Motor neuron (in vitro differentiated cells): ENCODE results near the gene CYP19A1. TPM values are rescaled to one million over a fixed set of nuclear protein-coding genes. Genes with fewer than 3 reads are reported as not detected.
"Not testable (repeated sequence)": the region's sequence is repeated elsewhere in the genome, so short reads cannot be mapped to it uniquely, and the experiment has no call there.

ENCODE experiments used
- ATAC-seq, 8 experiments: fragments of 200-7000 bp; cut with Tn5 transposase; replicated peaks in 6 of 8; 2 replicates each; pipeline ENCODE4 v1.8.0; 2021; ENCODE audit warnings: mild to moderate bottlenecking in 8 of 8, moderate library complexity in 8 of 8
- H3K27ac ChIP-seq, 2 donors: fragments of 250-450 bp; sonication (Bioruptor Pico); 2 replicates each; pipeline ENCODE4 v1.9.0; 2021; ENCODE audit warnings: antibody characterized with exemption in 2 of 2, mild to moderate bottlenecking in 2 of 2, moderate library complexity in 1 of 2
- H3K4me1 ChIP-seq, 2 donors: fragments of 250-450 bp; sonication (Bioruptor Pico); replicated peaks in 1 of 2; 2 replicates each; pipeline ENCODE4 v1.6.1; 2021; ENCODE audit warnings: antibody characterized with exemption in 2 of 2, mild to moderate bottlenecking in 2 of 2, moderate library complexity in 1 of 2
- H3K4me3 ChIP-seq, 5 donors: fragments of 250-450 bp; sonication (Bioruptor Pico); 2 replicates each; pipeline ENCODE4 v1.9.0; 2021; ENCODE audit warnings: antibody characterized with exemption in 5 of 5, mild to moderate bottlenecking in 5 of 5, moderate library complexity in 4 of 5
- WGBS, 10 experiments: fragments of 450-650 bp; shearing (Covaris generic); methylation state at CpG; one replicate each; pipeline ENCODE4 v1.0.0; 2022; 5-methylcytosine and 5-hydroxymethylcytosine counted together
- in situ Hi-C, 9 experiments: fragments of 400-800 bp; cut with MboI; loops; one replicate each; pipeline ENCODE4 v1.15.0; 2021; ENCODE audit warnings: low sequenced_read_pairs in 9 of 9, low pct_unique_long_range_greater_than_20kb in 2 of 9; ENCODE audit not compliant: unreplicated experiment in 9 of 9
- total RNA-seq, 8 experiments: library from RNA; unstranded; fragments of 300-600 nt; gene quantifications; 2 replicates each; pipeline versions ENCODE4 v1.2.3 to v1.2.4, GENCODE V29; 2022

Gene CYP19A1
- total RNA-seq, 8 experiments from 2014 or later: 0.56 to 8.2 (median 1.7) TPM

DNA sequence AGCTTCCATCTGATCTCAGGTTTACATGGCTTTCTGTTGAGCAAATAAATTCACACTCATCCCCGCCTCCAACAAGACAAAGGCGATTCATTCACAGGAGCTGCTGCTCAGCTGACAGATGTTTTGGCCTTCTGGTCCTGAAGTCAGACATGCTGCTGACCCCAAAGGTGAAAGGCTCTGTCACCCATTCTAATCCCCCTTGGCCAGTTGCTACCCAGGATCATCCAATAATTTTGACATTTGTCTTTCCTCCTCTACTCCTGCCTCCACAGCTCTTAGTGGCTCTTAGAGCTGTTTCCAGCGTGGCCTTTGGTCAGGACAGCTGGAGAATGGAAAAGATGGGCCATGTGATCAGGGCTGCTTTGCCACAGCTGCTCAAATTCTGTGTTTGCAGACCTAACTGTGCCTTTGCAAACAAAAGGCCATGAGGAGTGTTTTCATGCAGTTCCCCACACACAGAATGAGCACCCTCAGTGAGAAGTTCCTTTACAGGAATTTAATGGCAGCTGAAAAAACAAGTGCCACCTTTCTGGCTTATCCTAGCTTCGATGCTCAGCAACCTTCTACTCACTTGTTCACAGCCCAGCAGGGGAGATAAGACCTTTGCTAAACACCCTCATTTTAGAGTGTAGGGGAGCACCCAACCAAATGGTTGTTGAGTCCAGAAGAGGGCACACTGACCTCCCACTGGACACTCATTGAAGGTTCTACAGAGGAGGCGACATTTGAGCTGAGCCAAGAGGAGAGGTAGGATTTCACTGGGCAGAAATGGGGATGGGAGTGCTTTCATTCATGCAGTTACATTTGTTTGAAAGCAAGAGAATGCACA is 39.0 kb downstream of the CYP19A1 start:
- 33 to 83% (median 60%) methylated on average over 1 to 4 of the region's 5 CpGs; no CpG with 5 or more reads in 1 of the 10 experiments for WGBS, 10 experiments
- peak in 5 of 8 experiments; percentile 32 to 71 (median 55) for ATAC-seq
- in situ Hi-C loops: loop anchor here in 1 of 9 experiments (25.0 kb wide), 1 partner anchor 213 kb away; no protein-coding TSS in a partner anchor
- Histone ChIP-seq H3K27ac (peak overlapping the region; percentile 9 to 19), H3K4me3 (no peak overlapping the region), H3K4me1 (peaks cover 9 to 16% of the 10 kb centered on the region in 2 donors)

DNA sequence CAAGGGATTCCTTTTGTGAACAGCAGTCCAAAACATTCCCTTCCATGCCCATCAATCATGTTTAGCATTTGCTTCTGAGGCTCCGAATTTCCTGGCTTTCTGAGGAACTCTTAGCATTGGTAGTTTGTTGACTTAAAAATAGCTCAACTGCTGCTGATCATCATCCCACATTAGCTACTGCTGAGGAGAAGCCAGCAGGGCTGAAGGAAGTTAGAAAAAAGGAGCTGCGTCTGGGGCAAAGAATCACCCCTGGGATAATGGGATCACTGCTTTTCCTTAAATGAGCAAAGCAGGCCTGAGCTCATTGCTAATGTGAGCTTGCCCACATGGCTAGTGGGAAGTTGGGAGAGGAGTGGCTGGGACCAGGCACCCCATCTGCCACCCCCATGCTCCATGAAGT is 39.8 kb downstream of the CYP19A1 start:
- peak overlapping the region in 1 of 2 donors; percentile 9 for H3K27ac ChIP-seq
- peaks cover 9 to 16% of the 10 kb centered on the region in 2 donors for H3K4me1 ChIP-seq
- no peak overlapping the region for H3K4me3 ChIP-seq
- in situ Hi-C loops: loop anchor here in 1 of 9 experiments (25.0 kb wide), 1 partner anchor 214 kb away; no protein-coding TSS in a partner anchor
- 0 to 100% (median 60%) methylated on average over 1 to 2 of the region's 2 CpGs; no CpG with 5 or more reads in 4 of the 10 experiments for WGBS, 10 experiments
- peak in 1 of 8 experiments; percentile 6 for ATAC-seq

DNA sequence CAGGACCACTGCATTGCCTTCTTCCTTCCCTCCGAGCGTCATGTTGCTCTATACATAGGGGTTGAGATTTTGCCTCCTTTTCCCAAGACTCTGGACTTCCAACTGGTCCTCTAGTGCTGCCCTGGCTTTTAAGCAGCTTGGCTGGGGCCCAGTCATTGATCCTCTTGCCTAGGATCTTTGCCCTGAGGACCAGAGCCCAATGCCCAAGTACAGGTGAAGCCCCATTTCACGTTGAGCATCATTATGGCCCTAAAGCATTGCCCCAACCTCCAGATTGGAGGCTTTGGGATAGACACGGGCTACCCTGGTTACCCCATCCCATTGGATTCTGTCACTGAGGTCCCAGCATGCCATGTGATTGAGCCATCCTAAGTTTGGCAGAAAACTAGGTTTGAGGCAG is 47.7 kb downstream of the CYP19A1 start:
- H3K27ac ChIP-seq: no peak overlapping the region
- H3K4me1 ChIP-seq: no peaks in the 10 kb centered on the region
- in situ Hi-C loops: loop anchor here in 1 of 9 experiments (25.0 kb wide), 1 partner anchor 222 kb away; no protein-coding TSS in a partner anchor
- no peak overlapping the region for H3K4me3 ChIP-seq
- ATAC-seq: no peak
- 0 to 100% (median 67%) methylated on average over 1 to 2 of the region's 4 CpGs; no CpG with 5 or more reads in 5 of the 10 experiments for WGBS, 10 experiments

DNA sequence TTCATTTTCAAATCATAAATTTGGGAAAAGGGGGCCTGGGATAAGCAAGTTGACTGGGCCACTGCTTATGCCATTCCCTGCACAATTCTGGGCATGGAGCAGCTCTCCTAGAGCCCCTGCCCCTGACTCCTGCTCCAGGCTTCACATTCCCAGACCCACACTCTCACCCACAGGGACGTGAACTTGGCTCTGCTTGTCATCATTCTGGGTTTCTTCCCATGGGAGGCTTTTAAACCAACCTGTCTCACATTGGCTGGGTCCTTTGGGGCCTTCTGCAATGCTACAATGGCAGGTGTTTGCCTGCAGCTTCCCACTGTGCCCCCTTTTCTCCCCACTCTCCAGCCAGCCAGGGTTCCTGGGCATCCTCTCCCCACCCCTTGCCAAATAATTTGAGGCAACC is 49.1 kb downstream of the CYP19A1 start:
- ATAC-seq: no peak
- in situ Hi-C loops: loop anchor here in 2 of 9 experiments (10.0 to 25.0 kb wide), 2 partner anchors 96 to 223 kb away; no protein-coding TSS in a partner anchor
- Histone ChIP-seq H3K4me3 (no peak overlapping the region), H3K27ac (no peak overlapping the region), H3K4me1 (no peaks in the 10 kb centered on the region)
- 0 to 100% (median 60%) methylated on average over 1 of the region's 1 CpG; no CpG with 5 or more reads in 4 of the 10 experiments for WGBS, 10 experiments

DNA sequence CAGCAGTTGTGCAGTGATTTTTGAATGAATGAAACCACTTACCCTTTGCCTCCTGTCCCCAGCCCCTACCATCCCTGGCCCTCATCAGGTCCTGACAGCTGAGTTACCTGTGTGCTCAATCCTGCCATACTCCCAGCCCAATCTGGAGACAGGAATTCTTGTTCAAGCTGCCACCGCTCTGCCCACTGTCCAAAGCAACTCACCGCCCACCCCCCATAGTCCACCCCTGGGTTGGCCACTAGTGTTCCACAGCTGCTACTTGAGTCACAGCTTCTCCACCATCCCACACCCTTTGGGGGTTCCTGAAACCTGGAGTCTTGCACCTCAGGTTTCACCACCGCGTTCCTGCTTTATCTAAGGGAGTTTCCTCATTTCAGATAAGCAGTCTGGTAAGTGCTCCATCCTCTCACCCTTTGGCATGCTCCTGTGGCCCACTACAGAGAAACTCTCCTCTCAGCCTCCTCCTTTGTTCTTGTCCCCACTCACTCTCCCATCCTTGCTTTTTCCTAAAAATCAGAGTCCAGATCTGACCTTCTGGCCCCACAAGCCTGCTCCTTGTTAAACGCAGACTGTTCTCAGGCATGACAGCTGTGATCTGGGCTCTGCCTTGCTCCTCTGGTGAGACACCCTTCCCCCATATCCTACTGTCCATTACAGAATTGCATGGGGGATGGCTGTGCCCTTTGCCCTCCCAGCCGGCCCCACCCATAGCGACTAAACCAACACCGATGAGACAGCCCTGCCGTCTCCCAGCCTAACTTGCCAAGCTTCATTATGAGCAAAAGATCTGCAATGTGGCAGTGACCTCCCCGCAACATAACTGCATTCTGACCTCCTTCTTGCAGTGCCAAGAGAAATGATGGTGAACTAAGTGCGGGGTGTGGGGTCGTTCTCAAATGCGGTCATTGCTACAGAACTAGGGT is 50.0 kb downstream of the CYP19A1 start:
- Histone ChIP-seq H3K4me1 (no peaks in the 10 kb centered on the region), H3K27ac (no peak overlapping the region), H3K4me3 (no peak overlapping the region)
- in situ Hi-C loops: loop anchor here in 2 of 9 experiments (10.0 to 25.0 kb wide), 2 partner anchors 96 to 224 kb away; no protein-coding TSS in a partner anchor
- ATAC-seq: peak in 2 of 8 experiments; percentile 23 to 47
- WGBS, 10 experiments: 49 to 100% (median 73%) methylated on average over 1 to 11 of the region's 13 CpGs; no CpG with 5 or more reads in 2 of the 10 experiments

DNA sequence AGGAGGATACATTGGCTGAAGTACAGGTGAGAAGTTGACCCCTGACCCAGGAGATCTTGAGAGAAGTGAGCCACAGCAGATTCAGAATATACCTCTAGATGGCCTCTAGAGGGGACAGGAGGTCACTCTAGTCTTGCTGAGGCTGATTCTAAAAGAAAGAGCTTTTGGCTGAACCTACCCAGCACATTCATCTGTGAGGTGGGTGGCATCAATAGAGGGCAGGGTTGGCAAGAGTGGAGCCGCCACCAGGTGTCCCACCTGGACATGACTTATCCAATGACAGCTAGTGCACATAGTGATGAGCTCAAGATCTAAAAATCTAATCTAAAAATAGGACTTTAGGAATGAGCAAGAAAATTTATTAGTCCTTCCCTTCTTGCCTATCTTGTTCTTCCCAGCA is 51.6 kb downstream of the CYP19A1 start:
- no peak overlapping the region for H3K27ac ChIP-seq
- ATAC-seq: no peak
- H3K4me1 ChIP-seq: peaks cover 0 to 4% of the 10 kb centered on the region in 2 donors
- in situ Hi-C loops: loop anchor here in 2 of 9 experiments (10.0 to 25.0 kb wide), 2 partner anchors 98 to 225 kb away; no protein-coding TSS in a partner anchor
- 100% methylated on average over 1 of the region's 1 CpG; no CpG with 5 or more reads in 7 of the 10 experiments for WGBS, 10 experiments
- no peak overlapping the region for H3K4me3 ChIP-seq

DNA sequence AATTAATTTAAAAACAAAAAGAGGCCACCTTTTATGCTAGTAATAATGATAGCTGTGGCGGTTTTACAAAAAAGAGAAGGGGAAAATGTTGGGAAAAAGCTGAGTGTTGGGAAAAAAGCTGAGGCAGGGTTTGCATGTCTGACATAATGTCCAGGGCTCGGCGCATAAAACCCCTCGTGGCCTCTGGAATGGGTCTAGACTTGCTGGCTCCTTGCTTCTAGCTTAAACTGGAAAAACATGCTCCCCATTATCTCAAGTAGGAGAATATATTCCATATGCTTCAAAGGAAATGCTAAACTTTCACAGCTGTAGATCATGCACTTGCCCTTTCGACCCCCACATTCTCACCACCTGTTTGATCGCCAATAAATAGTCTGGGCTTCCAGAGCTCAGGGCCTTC is 53.0 kb downstream of the CYP19A1 start:
- in situ Hi-C loops: loop anchor here in 2 of 9 experiments (10.0 to 25.0 kb wide), 2 partner anchors 99 to 227 kb away; no protein-coding TSS in a partner anchor
- 24 to 100% (median 82%) methylated on average over 2 to 6 of the region's 6 CpGs; no CpG with 5 or more reads in 2 of the 10 experiments for WGBS, 10 experiments
- no peak for ATAC-seq
- Histone ChIP-seq H3K27ac (no peak overlapping the region), H3K4me1 (peaks cover 0 to 4% of the 10 kb centered on the region in 2 donors), H3K4me3 (no peak overlapping the region)

DNA sequence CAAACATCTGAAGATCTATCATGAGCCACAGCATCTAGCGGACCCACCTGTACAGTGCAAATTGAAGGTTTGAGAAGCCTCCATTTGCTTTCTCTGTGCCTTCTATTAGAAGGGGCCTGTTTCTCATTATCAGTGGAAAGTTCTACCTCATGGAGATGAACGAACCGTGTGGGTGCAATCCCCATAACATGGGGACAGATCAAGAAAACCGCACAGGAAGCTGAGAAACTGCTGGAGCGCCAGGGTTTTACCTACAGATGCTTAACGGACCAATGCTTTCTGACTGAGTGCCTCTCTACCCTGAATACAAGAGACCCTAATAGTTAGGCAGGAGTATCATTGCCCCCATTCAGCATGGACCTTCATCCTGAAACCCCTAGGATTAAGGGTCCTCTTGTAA is 53.5 kb downstream of the CYP19A1 start:
- Histone ChIP-seq H3K4me3 (no peak overlapping the region), H3K4me1 (peaks cover 0 to 4% of the 10 kb centered on the region in 2 donors), H3K27ac (no peak overlapping the region)
- in situ Hi-C loops: loop anchor here in 2 of 9 experiments (10.0 to 25.0 kb wide), 2 partner anchors 100 to 227 kb away; no protein-coding TSS in a partner anchor
- no peak for ATAC-seq
- WGBS, 10 experiments: 88 to 100% (median 92%) methylated on average over 1 to 5 of the region's 6 CpGs; no CpG with 5 or more reads in 5 of the 10 experiments

DNA sequence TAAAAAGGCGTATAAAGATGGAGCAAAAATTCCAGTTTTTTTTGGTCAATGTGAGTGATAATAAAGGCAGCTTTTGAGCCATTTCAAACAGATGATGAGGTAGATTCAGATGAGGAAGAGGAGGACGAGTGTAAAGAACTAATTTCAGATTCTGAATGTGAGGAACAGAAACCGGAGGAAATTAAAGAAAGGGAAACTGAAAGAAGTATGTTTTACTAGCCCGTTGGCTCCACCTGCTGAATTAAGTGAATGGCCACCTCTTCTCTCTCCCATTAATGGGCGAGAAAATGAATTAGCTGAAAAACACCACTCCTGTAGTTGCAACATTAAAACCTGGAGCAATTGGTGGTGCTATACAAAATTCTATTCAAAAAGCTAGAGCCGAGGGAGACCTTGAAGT is 55.4 kb downstream of the CYP19A1 start:
- ATAC-seq: no peak
- in situ Hi-C loops: loop anchor here in 2 of 9 experiments (10.0 to 25.0 kb wide), 2 partner anchors 102 to 229 kb away; no protein-coding TSS in a partner anchor
- 65 to 100% (median 87%) methylated on average over 1 to 6 of the region's 6 CpGs for WGBS, 10 experiments
- no peak overlapping the region for H3K27ac ChIP-seq
- H3K4me3 ChIP-seq: no peak overlapping the region
- H3K4me1 ChIP-seq: peaks cover 5 to 7% of the 10 kb centered on the region in 2 donors

DNA sequence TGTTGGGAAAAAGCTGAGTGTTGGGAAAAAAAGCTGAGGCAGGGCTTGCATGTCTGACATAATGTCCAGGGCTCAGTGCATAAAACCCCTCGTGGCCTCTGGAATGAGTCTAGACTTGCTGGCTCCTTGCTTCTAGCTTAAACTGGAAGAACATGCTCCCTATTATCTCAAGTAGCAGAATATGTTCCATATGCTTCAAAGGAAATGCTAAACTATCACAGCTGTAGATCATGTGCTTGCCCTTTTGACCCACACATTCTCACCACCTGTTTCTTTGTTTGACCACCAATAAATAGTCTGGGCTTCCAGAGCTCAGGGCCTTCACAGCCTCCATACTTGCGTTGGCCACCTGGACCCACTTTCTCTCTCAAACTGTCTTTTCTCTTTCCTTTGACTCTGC is 56.2 kb downstream of the CYP19A1 start:
- 0 to 100% (median 79%) methylated on average over 1 to 2 of the region's 2 CpGs; no CpG with 5 or more reads in 3 of the 10 experiments for WGBS, 10 experiments
- H3K27ac ChIP-seq, ATAC-seq, H3K4me3 ChIP-seq: not testable (repeated sequence)
- in situ Hi-C loops: loop anchor here in 2 of 9 experiments (10.0 to 25.0 kb wide), 2 partner anchors 103 to 230 kb away; no protein-coding TSS in a partner anchor
- peaks cover 9 to 10% of the 10 kb centered on the region in 2 donors for H3K4me1 ChIP-seq

DNA sequence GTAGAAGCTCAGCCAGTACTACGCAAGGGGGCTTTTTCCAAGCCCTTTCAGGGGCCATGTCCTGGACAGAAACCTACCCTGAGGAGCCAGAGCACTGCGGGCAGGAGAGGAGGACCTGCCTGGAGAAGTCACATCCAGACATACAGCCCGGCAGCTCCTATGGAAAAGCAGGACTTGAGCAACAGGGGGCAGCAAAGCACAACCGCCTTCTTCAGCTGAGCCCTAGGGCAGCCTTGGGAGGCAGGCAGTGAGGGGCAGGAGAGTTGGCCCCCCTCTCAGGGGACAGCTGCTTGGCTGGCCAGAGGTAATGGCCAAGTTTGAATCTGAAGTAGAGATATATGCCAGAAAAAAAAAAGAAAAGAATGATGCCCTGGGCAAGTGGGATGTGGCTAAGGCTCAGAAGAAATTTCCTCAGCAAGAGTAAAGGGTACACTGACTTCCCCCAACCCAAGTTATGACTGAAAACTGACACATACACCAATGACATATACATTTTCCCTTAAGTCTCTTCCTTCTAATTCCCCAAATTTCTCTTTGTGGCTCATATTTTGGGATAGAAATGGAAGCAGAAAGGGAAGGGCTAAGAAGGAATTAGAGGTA is 56.9 kb downstream of the CYP19A1 start:
- H3K27ac ChIP-seq: no peak overlapping the region
- in situ Hi-C loops: loop anchor here in 2 of 9 experiments (10.0 to 25.0 kb wide), 2 partner anchors 103 to 231 kb away; no protein-coding TSS in a partner anchor
- WGBS, 10 experiments: 0 to 100% (median 53%) methylated on average over 1 to 3 of the region's 4 CpGs; no CpG with 5 or more reads in 4 of the 10 experiments

More for the DNA sequence above, 56.9 kb downstream of the CYP19A1 start:
- Histone ChIP-seq H3K4me3 (no peak overlapping the region), H3K4me1 (peaks cover 9 to 13% of the 10 kb centered on the region in 2 donors)
- peak in 5 of 8 experiments; percentile 40 to 99 (median 97) for ATAC-seq
